Measurements from ENCODE around the gene IL11RA.
A peak's percentile ranks its signal among the peaks of the same experiment; 100 is the strongest.
"Not testable (repeated sequence)": the region's sequence is repeated elsewhere in the genome, so short reads cannot be mapped to it uniquely, and the experiment has no call there.

Gene IL11RA

GRCh38 chr9:34630402-34631154, 21.4 kb upstream of the IL11RA start:
- DNase-seq = no peak

- DNase-seq = no peak
Measured at GRCh38 chr9:34633166-34633565, 18.8 kb upstream of the IL11RA start.

GRCh38 chr9:34633851-34634550, 18.0 kb upstream of the IL11RA start:
- DNase-seq = peak; percentile 67

GRCh38 chr9:34634551-34635248, 17.3 kb upstream of the IL11RA start:
- no peak for DNase-seq

GRCh38 chr9:34635556-34635955, 16.4 kb upstream of the IL11RA start:
- DNase-seq = no peak

- DNase-seq = no peak
Measured at GRCh38 chr9:34636791-34637355, 15.1 kb upstream of the IL11RA start.

- DNase-seq = peak; percentile 94
Measured at GRCh38 chr9:34637356-34638137, 14.4 kb upstream of the IL11RA start, which contains the start of gene SIGMAR1. Gene SIGMAR1 (minus strand): TSS chr9:34637787. CDS start chr9:34637697, 90 bp downstream.

GRCh38 chr9:34638138-34638445, 13.9 kb upstream of the IL11RA start:
- DNase-seq = no peak

- not testable (repeated sequence) for DNase-seq
Measured at GRCh38 chr9:34639322-34639721, 12.7 kb upstream of the IL11RA start.

GRCh38 chr9:34642679-34643078, 9.3 kb upstream of the IL11RA start:
- DNase-seq = no peak

- DNase-seq = no peak
Measured at GRCh38 chr9:34644766-34645314, 7.1 kb upstream of the IL11RA start.

- DNase-seq = peak; percentile 92
Measured at GRCh38 chr9:34646211-34647083, 5.5 kb upstream of the IL11RA start, which contains the start of gene GALT. Gene GALT (plus strand): TSS chr9:34646675. CDS start chr9:34646705, 30 bp downstream.

GRCh38 chr9:34647084-34647403, 4.9 kb upstream of the IL11RA start:
- no peak for DNase-seq

- DNase-seq = no peak
Measured at GRCh38 chr9:34647651-34648050, 4.3 kb upstream of the IL11RA start.

- DNase-seq = no peak
Measured at GRCh38 chr9:34648673-34649072, 3.3 kb upstream of the IL11RA start.

- DNase-seq = no peak
Measured at GRCh38 chr9:34650816-34651215, 1.2 kb upstream of the IL11RA start.

- DNase-seq = no peak
Measured at GRCh38 chr9:34651321-34651720, 664 bp upstream of the IL11RA start.

GRCh38 chr9:34652602-34653000, 616 bp downstream of the IL11RA start:
- DNase-seq = no peak

GRCh38 chr9:34653151-34654072, 1.4 kb downstream of the IL11RA start:
- DNase-seq = no peak

- no peak for DNase-seq
Measured at GRCh38 chr9:34654323-34655051, 2.5 kb downstream of the IL11RA start.

Measured in suppressor macrophage treated with lipopolysaccharide for 4 hours (primary cell).